NCI-H82 treated with DMSO at 0.1 percent for 48 hours (cell line): ENCODE data around the gene CNP.
"Not testable (repeated sequence)": the region's sequence is repeated elsewhere in the genome, so short reads cannot be mapped to it uniquely, and the experiment has no call there.

Experiments
- DNase-seq: peaks from one replicate; lab custom pipeline; 2025; ENCODE audit not compliant: unreplicated experiment; lab: John Stamatoyannopoulos, UW

CNP gene

DNA sequence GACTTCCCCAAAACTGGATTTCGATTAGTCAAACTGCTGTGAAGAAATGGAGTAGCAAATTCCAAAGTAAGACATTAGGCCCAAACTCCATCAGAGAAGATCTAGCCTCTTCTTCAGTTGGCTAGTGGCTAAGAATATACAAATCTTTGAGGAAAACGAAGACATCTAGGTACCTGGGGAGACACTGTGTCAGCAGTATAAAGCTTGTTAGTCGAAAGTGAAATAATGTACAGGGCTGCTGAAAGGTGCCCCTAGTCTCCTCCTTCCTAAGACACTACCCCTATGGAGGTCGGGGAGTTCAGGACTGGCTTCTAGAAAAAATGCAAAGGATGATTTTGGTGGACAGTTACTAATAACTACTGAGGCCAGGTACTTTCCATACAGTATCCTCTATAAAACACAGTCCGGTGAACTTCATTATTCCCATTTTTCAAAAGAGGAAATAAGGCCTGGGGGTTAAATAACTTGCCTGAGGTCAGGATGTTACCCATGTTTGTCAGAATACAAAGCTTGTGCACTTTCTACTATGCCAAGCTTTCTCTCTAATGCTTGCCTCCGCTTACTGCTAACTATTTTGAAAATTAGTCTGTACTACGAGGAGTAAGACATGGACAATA is 35.7 kb downstream of the CNP start:
- DNase-seq, result no peak

DNA sequence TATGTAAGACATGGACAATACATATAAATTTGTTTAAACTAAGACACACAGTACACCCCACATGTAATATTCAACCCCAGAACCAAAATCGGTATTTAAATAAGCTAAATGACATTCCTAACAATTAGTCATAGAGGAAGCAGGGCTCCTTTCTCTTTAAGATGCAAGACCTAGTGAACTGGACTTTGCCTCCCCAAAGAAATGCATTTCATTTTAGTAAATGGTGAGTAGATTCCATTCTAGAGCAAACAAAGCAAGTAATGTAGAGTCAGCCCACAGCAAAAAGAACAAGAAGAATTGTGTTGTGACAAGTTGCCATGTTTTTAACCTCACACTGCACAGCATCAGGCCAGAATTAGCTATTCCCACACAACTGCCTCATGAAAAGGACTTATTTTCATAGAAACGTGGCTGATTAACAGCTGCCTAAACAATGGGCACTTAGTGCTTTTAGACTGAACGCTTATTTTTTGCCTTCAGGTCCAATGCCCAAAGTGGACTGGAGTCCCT is 36.3 kb downstream of the CNP start:
- no peak for DNase-seq

DNA sequence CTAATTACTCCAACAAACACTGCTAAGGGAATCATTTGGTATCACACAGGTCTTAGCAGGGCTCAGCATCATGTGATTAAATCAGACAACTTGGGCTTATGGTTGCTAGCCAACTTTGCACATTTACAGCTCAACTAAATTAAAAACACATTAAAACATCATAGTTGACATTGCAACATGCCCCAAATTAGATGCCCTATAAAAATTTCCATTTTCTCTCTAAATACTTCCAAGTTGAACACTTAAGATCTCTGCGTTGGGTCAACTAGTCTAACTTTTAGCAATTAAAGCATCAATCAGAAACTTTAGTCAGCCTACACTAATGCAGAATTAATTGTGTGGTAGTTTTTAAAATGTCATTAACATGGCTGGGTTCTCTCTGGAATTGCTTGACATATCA is 38.6 kb downstream of the CNP start:
- DNase-seq, result peak; percentile 48

DNA sequence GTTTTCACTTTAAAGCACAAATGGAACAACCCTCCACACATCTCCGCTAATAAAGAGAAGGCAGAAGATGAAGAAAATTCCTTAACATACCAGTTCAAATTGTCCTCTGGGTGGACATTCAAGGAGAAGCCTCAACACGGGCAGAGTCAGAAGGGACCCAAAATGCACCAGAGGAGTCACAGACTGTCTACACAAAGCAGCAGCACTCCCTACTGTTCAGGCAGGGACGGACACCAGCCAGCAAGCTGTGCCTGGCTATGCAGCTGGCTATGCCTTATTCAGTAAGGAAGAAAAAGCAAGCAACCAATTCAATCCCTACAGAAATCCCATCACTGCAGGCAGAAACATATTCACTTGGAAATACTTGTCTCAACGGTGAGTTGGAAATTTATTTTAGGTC is 42.6 kb downstream of the CNP start:
- no peak for DNase-seq

DNA sequence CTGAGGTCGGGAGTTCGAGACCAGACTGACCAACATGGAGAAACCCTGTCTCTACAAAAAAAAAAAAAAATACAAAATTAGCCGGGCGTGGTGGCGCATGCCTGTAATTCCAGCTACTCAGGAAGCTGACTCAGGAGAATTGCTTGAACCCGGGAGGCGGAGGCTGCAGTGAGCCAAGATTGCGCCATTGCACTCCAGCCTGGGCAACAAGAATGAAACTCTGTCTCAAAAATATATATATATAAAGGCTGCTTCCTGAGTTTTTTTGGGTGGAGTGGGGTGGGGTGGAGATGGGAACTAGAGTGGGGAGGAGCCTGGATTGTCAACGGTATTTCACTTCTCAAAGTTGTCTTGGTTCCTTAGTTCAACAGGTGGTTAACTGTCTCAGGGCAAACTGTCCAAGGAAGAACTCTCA is 43.7 kb downstream of the CNP start:
- not testable (repeated sequence) for DNase-seq

DNA sequence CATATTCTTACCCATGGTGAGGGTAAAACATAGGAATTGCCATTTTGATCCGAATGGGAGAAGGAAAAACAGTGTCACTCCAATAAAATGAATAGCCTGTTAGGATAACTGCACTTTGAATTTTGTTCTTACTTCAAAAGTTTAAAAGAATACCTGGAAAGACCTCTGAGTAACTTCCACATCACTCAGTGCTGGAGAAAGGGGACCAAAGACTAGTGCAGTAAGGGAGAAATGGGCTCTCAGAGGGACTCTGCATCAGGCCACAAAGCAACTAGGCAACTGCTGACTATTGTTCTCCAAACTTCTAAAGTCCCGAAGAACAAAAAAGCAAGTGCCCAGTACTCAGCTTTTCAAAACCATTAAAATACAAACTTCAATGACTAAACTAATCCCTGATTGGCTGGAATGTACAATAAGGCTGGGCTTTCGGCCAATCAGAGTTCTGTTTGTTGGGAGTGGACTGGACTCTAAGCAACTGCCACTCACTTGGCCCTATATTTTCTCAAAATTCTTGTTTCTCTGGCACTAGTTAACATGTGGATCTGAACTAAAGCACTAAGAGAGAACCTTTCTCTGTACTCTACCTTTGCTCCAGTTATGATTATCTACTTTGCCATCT is 44.4 kb downstream of the CNP start:
- DNase-seq, result no peak

DNA sequence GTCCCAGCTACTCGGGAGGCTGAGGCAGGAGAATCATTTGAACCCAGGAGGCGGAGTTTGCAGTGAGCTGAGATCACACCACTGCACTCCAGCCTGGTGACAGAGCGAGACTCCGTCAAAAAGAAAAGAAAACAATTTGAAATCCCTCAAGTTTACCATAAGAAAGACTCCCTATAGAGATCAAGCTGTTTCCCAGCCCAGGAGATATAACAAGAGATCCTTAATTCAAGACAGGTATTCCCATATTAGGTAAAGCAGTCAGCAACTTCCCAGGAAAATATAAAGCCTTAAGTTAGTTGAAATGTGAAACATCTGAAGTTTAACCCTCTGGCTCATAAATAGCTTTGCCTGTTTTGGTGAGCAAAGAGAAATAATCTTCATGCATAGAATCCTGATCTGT is 45.8 kb downstream of the CNP start:
- not testable (repeated sequence) for DNase-seq

DNA sequence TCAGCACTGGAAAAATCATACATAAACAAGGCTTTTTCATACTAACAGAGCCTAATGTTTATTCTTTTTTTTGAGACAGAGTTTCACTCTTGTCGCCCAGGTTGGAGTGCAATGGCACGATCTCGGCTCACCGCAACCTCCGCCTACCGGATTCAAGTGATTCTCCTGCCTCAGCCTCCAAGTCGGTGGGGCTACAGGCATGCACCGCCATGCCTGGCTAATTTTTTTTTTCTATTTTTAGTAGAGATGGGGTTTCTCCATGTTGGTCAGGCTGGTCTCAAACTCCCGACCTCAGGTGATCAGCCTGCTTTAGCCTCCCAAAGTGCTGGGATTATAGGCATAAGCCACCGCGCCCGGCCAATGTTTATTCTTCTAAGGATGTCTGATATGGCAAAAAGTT is 47.1 kb downstream of the CNP start:
- not testable (repeated sequence) for DNase-seq

DNA sequence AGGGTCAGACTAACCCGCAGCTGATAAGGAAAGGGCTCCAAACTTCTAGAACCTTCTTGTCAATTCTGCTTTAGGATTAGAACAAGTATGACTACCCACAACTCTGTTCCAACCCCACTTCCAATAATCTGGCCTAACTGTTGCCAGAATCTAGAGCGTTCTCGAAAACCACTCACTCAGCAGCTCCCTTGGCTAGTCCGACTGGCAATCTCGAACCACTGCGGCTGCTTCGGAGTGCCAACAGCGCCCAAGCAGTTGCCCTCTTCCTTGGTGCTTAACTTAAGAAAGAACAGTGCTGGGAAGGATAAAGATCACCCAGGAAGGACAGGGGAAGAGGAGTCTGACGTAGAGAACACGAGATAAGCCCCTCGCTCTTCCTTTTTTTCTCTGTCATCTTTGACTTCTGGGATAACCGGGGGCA is 49.8 kb downstream of the CNP start:
- no peak for DNase-seq

DNA sequence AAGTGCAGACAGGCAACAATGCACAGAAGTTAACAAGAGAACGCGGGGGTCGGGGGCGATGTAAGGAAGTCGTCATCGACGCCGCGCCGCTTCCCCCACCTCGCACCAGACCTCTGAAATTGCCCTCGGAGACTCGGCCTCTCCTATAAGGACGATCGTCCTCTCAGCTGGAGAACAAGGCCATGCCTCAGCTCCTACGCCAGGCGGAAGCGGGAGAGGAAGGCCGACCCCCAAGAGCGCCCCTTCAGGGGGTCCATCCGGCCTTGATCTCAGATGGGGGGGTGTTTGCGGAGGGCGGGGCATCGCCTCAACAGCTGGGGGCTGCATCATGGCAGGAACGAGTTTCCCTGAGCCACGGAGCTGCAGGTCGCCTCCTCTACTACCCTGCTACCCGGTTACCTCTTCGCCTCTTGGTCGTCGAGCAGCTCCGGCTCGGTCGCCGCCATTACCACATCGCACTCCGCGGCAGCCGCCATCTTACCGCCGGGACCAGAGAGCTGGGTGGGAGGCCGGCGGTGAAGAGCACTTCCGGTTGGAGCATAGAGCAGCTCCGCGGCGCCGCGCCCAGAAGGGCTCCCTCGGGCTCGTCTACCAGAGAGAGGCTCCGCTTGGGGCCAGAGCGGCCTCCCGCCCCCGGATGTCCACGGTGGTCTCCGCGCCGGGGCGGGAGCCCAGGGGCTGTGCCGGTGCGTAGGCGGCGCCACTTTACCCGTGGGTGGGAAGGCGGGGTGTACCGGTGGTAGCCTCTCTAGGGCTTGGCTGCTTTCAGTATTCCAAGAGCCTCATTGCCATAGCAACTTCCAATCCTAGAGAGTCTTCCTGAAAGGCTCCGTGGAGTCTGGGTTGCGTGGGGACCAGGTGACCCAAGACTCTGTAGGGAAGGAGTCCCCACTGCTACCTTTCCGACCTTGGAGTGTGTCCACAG is 50.6 kb downstream of the CNP start, which contains the start of gene DNAJC7:
Gene DNAJC7, minus strand, starts transcription at position 499 of the 925 bp plus-strand sequence. Its CDS starts 23 bp downstream, at position 476.
- peak; percentile 76 for DNase-seq

DNA sequence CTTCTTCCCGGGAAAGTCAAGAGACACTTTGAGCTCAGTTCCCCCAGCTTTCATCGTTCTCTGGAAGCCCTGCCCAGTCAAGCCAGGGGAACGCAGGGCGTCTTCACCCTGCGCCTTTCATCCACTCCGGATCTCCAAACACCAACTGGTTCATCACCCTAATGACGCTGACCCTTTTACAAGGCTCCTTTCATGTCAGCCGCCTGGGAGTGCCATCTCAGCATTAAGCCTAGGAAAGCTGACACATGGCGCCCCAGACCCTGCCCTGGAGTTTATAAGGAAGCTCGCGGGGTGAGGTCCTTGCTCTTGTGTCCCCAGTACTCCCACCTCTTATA is 51.2 kb downstream of the CNP start:
- no peak for DNase-seq

DNA sequence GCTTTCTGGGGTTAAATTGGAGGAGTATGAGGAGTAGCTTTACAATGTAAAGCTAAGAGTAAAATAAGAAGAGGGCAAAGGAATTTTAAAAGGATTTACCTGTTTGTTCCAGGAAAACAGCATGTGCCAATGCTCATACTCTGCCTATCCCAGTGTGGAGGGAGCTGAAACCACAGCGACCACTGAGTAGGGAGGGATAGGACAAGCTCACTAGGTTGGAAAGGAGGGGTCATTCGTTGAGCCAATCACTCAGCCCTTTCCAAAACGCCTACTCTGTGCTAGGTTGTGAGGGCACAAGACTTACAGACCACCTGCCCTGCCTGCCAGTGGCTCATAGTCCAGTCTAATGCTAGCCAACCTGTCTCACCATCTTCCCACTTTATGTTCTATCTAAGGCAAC is 51.7 kb downstream of the CNP start:
- peak; percentile 32 for DNase-seq

DNA sequence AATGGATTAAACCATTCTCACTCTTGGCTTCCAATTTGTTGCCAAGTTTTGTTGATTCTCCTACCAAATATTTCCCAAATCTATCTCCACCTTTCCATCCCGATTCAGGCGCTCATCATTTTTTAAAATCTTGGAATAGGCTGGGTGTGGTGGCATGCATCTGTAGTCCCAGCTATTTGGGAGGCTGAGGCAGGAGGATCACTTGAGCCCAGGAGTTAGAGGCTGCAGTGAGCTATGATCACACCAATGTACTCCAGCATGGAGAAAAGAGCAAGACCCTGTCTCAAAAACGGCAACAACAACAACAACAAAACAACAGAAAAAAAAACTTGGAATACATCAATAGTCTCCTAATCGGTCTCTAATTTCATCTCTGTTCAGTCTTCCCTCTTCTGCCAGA is 52.4 kb downstream of the CNP start:
- DNase-seq, result no peak

DNA sequence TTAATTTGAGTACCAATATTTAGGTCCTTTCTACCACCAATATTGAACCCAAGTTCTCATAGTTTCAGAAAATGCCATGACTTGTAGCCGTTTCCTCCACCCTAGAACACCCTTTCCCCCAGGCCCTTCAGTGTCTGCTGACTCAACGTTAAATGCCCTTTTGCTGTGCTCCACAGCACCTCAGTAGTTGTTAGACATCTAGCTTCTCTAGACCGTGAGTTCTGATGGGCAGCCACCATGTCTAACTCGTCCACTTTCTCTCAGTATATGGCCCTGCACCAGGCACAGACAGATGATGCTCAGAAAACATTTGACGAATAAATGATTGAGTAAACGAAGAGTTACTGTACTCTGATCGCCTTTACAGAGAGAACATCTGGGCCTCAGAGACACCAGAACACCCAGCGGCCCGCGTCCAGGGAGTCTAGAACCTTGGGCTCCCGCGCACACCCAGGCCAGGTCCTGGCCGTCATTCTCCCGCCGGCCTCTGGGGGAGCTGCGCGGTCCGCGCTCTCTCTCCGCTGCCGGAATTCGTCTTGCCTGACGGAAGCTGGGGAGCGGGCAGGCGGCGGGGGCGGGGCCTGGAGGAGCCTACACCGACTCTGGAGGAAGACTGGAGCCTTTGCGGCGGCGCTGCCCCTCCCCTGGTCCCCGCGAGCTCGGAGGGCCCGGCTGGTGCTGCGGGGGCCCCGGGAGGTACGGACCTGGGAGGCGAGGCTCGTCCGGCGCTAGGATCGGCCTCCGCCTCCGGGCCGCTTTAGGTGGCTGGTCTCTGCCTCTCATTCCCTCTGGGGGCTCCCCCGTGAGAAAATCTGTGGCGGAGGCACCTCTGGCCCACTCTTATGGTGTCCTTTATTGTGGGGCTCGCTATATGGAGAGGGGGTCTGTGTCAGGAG is 53.2 kb downstream of the CNP start, which contains the start of gene NKIRAS2:
Gene NKIRAS2, plus strand, starts transcription at position 582 of the 896 bp plus-strand sequence. CDS start 1,488 bp downstream, outside the sequence.
- peak; percentile 74 for DNase-seq

DNA sequence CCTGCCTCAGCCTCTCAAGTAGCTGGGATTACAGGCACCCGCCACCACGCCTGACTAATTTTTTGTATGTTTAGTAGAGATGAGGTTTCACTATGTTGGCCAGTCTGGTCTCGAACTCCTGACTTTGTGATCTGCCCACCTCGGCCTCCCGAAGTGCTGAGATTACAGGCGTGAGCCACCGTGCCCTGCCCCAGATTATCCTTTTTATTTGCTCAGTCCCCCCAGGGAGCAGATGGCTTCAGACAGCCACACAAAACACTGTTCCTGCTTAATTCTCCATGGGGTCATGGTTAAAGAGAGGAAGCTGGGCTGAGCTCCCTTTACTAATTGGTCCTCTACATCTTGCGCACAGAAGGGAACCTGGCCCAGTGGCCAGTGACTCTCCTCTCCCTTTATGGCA is 54.2 kb downstream of the CNP start:
- peak; percentile 15 for DNase-seq

DNA sequence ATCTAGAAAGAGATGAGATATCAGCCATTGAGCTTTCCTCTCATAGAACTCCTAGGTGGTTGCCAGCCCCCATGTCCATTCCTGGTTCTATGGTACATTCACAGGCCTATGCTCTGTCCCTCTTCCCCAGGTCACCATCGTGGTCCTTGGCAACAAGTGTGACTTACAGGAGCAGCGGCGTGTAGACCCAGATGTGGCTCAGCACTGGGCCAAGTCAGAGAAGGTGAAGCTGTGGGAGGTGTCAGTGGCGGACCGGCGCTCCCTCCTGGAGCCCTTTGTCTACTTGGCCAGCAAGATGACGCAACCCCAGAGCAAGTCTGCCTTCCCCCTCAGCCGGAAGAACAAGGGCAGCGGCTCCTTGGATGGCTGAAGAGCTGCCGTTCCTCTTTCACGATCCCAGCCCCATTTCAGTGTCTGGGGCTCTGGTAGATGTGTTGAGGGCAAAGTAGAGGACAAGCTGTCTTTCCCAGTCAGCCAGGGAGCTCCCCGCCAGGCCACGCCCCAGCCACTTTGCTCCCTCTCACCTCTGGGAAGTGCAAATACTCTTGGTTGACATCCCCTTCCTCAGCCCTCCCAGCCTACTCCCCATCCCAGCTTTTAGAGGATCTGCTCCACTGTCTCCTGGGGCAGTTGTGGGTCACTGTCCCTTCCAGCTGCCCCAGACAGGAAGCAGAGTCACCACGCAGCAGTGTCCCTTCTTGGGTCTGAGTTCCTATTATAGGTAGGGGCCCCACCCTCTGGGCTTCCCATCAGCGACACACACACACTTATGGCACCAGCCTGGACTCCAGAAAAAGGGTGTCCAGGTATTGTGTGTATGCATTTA is 57.1 kb downstream of the CNP start:
- DNase-seq, result no peak

DNA sequence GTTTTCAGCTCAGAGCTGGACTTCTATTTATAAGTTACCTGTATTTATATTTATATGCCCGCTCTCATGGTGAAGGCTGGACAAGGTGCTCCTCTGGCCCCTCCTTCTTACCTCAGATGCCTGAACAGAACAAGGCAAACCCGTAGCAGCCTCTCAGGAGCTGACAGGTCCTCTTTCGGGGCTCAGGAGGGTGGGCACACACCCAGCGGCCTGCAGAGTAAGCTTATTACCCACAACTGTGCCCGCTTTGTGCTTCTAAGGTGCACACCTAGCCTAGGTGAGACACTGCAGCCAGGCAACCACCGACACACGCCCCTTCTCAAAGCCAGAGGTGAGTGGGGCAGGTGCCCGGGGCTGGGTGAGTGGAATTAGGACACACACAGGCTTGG is 58.6 kb downstream of the CNP start:
- DNase-seq, result no peak

DNA sequence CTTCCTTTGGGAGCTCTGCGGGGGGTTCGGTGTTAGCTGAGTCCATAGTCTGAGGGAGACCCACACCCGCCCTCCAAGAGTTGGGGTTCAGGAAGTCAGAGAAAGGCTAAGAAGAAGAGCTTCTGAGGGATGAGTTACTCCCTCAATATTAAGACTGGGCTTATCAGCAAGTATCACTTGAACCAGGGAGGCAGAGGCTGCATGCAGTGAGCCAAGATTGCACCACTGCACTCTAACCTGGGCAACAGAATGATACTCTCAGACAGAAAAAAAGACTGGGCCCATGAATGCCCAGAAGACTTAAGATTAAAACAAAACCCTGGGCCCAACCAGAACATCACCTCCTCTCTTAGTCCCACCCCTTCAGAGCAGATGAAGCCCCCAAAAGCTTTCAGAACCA is 59.3 kb downstream of the CNP start:
- no peak for DNase-seq

DNA sequence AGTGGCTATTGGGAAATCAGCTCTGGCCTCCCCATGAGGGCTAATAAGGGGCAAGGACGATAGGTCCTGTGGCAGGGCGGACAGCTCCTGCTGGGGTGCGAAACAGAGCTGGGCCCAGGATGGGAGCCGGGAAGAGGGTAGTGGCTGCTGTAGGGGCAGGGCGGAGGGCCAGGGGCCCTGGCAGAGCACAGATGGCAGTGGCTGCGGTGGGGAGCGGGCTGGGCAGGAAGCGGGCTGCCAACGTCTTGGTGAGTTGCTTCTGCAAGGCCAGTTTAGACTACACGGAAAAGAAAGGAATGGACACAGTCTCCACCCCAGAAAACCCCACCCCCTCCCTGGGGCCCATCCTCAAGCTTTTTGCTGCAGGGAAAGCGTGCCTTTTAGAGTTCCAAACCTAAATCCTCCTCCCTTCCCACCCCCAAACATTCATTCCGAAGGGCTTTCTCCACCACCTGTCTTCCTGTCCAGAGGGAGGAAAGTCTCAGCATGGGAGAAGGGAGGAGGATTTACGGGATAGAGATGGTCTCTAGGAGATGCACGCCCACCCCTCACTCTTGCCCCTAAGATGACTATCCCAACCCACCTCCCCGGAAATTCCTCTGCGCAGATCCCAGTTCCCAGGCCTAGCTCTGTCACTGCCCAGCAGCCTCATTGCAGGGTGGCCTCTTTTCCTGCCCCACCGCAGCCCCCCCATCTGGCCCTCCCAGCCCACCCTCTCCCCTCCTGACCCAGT is 60.4 kb downstream of the CNP start:
- no peak for DNase-seq
